HG03196 (cell line): ENCODE results near the gene COPS2.
"Not testable (repeated sequence)": the region's sequence is repeated elsewhere in the genome, so short reads cannot be mapped to it uniquely, and the experiment has no call there.

ENCODE experiments used
- ATAC-seq: cut with Tn5 transposase; IDR thresholded peaks from one replicate; pipeline ENCODE4 v1.9.1; 2021; ENCODE audit not compliant: unreplicated experiment

Gene COPS2

GRCh38 chr15:49110158-49110944 is 45.0 kb downstream of the COPS2 start:
- ATAC-seq, result no peak

GRCh38 chr15:49103002-49103401 is 52.4 kb downstream of the COPS2 start:
- ATAC-seq, result no peak

- no peak for ATAC-seq
These were observed 53.9 kb downstream of the COPS2 start for GRCh38 chr15:49101536-49101935.

GRCh38 chr15:49096090-49096750 is 59.2 kb downstream of the COPS2 start:
- ATAC-seq, result no peak

GRCh38 chr15:49094923-49095322 is 60.5 kb downstream of the COPS2 start:
- ATAC-seq, result no peak

GRCh38 chr15:49093252-49094105 is 61.9 kb downstream of the COPS2 start:
- ATAC-seq, result no peak

GRCh38 chr15:49088996-49089395 is 66.4 kb downstream of the COPS2 start:
- no peak for ATAC-seq

GRCh38 chr15:49085696-49086459 is 69.5 kb downstream of the COPS2 start:
- ATAC-seq, result no peak

GRCh38 chr15:49084285-49084570 is 71.2 kb downstream of the COPS2 start:
- no peak for ATAC-seq

- ATAC-seq, result no peak
These were observed 71.8 kb downstream of the COPS2 start for GRCh38 chr15:49083401-49084284.

- ATAC-seq, result no peak
These were observed 72.4 kb downstream of the COPS2 start for GRCh38 chr15:49082960-49083359.

- ATAC-seq, result no peak
These were observed 75.9 kb downstream of the COPS2 start for GRCh38 chr15:49079340-49080039.

GRCh38 chr15:49075881-49076280 is 79.5 kb downstream of the COPS2 start:
- ATAC-seq, result no peak

GRCh38 chr15:49074589-49075287 is 80.7 kb downstream of the COPS2 start:
- not testable (repeated sequence) for ATAC-seq
